ENCODE results near the gene FRMPD2.
"Not testable (repeated sequence)": the region's sequence is repeated elsewhere in the genome, so short reads cannot be mapped to it uniquely, and the experiment has no call there.

Gene FRMPD2

DNA sequence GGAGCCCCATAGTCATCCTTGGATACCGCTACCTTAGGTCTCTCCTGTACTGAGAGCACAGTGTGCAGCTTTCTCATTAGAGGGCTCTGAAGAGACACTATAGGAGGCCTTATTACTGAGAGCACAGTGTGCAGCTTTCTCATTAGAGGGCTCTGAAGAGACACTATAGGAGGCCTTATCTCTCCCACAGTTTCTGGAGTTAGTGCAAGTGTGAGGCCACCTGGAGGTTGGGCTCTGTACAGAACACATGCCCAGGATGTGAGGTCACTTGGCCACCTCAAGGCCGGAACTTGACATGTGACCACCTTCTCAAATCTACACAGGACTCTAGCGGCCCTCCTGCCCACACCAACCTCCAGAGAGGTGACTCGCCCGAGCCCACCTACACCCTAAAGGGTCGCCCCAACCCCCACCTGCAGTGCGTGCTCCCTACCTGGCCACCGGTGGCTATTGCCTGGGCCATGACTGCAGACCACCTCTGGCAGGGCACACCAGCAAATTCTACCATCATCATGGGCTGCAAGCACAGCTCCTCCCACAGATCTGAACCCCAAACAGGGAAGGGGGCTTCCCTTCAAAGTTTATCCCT is 24.6 kb downstream of the FRMPD2 start:
- DNase-seq, result no peak

DNA sequence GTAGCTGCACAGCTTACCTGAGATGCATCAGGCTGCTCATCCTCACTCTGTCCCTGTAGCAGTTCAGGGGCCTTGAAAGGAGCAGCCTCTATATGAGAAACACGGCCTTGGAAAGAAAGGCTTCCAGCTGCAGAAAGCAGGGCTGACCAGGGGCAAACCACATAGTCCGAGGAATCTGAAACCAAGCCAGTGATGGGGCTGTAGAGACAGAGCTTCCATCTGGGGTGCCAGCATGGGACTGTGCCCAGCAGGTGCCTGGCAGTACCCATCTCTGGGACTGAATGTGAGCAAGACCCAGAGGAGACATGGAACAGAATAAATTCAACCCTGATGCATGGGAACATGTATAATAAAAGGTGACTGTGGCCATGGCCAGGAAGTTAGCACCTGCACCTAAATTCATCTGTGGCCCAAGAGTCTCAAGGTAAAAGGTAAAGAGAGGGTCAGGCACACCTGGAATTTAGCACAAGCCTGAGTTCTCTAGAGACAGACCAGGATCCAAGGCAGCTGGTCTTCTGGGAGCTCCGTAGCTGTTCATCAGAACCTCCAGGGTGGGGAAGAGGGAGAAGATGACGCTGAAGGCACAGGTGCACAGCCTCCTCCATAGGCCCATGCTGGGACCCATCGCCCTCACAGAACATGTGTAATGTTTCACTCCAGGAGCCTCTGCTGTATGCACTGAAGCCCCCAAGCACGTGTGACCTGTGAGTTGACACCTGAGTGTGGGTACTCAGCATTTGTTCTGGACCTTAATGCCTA is 25.3 kb downstream of the FRMPD2 start:
- no peak for DNase-seq

- no peak for DNase-seq
These were observed 26.0 kb downstream of the FRMPD2 start for GRCh38 chr10:48248462-48248861.

DNA sequence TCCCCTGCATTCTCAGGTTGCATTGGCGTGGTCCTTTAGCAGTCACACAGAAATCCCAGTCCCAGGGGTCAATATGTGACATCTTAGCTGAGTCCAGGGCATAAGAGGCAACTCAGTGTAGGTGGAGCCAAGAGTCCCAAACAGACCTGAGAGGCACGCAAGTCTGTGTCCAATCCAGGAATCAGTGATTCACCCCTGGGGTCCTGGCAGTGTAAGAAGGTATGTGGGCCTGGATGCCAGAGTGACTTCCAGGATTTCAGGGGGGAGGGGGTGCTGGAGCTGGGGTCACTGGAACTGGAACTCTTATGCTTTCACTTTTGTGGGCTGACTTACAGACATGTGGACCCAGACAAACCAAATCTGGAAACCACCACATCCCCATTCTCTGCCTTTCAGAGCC is 26.8 kb downstream of the FRMPD2 start:
- DNase-seq, result no peak

DNA sequence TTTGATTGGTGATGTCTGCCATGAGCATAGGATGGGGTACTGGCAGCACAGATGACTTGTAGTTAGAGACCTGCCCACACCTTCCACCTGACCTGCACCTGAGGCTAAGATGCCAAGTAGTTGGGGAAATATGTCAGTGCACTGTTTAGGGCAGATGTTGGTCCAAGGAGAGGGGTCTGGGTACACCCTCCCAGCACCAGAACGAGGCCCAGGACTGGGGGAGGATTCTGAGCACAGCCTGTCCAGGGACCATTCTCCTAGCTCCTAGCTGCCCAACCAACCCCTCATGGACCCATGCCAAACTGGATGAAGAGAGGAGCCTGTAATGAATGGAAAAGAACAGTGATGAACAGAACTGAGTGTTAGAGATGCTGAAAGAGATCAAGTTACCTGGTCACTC is 28.0 kb downstream of the FRMPD2 start:
- no peak for DNase-seq

DNA sequence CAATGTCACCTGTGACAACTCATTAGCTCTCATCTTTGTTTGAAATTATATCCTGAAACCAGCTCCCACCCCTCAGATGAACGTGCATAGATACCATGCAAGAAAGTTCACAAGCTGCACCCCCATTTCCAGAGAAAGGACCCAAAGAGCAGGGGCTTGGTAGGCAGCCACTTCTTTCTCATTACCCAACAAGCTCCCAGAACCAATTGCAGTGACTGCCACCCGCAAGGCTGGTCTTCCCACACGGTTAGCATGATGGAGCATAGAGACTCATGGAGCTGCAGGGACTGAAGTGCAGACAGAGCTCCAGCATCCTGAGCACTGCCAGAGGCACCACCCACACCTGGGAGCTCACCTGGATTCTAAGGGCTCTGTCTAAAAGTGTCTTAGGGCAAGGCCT is 28.5 kb downstream of the FRMPD2 start:
- no peak for DNase-seq

DNA sequence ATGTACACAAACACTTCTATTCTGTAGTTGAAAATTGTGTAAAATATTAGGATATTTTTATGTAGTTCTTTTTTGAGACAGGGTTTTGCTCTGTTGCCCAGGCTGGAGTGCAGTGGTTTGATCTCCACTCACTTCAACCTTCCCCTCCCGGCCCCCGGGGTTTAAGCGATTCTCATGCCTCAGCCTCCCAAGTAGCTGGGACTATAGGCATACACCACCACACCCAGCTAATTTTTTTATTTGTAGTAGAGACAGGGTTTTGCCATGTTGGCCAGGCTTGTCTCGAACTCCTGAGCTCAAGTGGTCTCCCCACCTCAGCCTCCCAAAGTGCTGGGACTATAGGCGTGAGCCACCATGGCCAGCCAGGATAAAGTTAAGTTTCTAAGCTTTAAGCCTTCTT is 30.6 kb downstream of the FRMPD2 start:
- not testable (repeated sequence) for DNase-seq

DNA sequence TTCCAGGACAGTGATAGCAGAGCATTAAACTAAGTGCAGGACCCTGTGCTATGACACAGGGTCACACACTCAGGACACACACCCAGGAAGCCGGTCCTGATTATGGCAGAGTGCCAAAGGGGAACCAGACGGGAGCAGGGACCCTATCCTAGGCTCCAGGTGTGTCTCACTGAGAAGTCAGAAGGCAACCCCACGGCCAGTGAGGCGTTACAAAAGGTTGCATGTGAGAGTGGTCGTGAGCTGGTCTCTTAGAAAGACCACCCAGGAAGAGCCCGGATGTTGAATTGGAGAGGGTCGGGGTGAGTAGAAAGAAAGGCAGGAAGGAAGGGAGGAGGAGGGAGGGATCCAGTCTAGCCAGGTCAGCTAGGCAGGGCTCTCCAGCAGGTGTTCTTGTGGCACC is 31.0 kb downstream of the FRMPD2 start:
- DNase-seq, result no peak

DNA sequence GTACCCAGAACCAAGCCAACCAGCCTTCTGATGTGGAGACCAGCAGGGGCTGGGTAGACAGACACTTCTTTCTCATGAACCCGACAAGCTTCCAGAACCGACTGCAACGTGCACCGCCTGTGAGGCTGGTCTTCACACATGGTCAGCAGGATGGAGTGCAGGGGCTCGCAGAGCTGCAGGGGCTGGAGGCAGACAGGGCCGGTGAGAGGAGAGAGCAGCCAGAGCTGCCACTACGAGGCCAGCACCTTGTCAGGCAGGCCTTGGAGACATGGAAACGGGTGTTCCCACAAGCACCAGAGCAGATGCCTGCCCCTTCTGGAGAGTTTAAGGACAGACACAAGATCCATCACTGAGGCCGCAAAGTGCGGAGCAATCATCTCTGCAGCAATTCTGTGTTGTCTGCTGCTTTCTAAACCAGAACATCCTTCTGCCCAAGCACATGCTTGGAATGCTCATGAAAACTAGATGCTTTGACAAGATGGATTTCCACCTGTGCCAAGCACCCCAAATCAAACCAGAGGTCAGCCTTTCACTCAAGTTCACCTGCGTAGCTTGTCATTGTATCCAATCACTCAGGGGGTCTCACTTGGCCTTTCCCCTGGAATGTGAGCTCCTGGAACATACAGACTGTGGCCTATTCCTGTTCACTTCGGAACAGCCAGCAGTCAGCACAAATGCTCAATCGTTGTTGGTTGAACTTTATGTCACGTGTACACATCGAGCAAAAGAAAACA is 32.2 kb downstream of the FRMPD2 start:
- DNase-seq, result no peak

GRCh38 chr10:48241332-48241731 is 33.2 kb downstream of the FRMPD2 start:
- no peak for DNase-seq

- DNase-seq, result no peak
These were observed 34.3 kb downstream of the FRMPD2 start for GRCh38 chr10:48240196-48240595.

DNA sequence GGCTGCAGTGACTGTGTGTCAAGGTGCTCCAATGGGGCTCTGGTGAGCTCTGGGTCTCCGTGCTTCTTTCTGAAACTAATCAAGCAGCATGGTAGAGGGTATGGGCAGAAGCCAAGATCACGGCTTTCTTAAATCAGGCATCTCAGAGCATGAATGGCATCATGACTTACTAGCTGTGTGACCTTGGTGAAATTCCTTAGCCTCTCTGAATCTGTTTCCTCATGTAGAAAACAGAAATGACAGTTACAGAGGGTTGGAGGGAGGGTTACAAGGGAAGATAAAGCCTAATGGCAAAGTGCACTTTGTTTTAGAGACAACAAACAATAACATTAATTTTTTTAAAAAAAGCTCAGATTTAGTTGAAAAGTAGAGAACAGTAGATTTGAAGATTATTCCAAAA is 34.9 kb downstream of the FRMPD2 start:
- DNase-seq, result no peak

- DNase-seq, result peak in 1 of 2 donors; percentile 47
These were observed 35.5 kb downstream of the FRMPD2 start for GRCh38 chr10:48238826-48239520.

GRCh38 chr10:48237259-48238250 is 36.9 kb downstream of the FRMPD2 start:
- DNase-seq, result no peak

- DNase-seq, result no peak
These were observed 38.3 kb downstream of the FRMPD2 start for GRCh38 chr10:48236199-48236621.

- DNase-seq, result no peak
These were observed 39.0 kb downstream of the FRMPD2 start for GRCh38 chr10:48235501-48235900.

GRCh38 chr10:48234787-48235186 is 39.7 kb downstream of the FRMPD2 start:
- no peak for DNase-seq

DNA sequence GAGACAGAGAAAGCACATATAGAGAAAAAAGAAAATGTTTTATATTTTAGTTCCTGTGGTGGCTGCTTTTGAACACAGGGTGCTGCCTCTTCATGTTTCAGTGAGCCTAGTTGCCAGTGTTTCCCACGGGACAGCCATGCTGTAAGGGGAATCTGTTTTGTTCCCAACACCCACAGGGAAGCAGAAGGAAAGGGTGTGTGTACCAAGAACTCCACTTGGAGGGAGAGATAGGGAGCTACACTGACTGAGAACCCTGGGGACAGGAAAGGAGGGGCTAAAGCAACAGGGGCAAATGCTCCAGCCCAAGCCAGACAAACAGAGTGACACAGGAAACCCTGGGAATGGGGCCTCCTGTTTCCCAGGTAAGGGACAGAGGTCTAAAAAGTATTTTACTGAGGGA is 40.2 kb downstream of the FRMPD2 start:
- DNase-seq, result no peak

DNA sequence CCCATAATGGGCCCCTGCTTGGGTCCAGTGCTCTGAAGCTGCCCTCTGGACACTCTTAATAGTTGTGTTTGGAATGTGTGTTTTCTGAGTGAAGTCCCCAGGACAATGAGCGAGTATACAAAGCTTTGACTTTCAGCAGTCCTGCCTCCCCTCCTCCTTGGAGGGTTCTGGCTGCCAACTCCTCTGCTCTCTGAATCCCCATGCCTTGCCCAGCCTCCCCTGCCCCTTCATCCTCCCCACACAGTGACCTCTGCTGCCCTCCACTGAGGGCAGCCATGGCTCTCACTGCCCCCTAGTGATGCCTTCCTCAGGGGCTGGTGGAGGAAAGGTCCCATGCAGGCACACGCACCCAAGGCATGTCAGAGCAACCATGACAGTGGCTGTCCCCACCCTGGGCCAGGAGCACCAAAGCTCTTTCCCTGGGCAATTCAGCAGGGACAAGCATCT is 40.9 kb downstream of the FRMPD2 start:
- DNase-seq, result no peak

GRCh38 chr10:48232717-48233447 is 41.6 kb downstream of the FRMPD2 start:
- no peak for DNase-seq

GRCh38 chr10:48231699-48232315 is 42.7 kb downstream of the FRMPD2 start:
- DNase-seq, result no peak
